KMS-11 (cell line): ENCODE results near the gene DZIP3.

Experiments
- H2AFZ ChIP-seq: fragments of 200-600 bp; sonication (generic); 2 replicates; pipeline ENCODE4 v1.6.1; 2016; ENCODE audit warnings: antibody characterized with exemption, mixed run types, low read depth
- H3K27ac ChIP-seq: fragments of 200-600 bp; sonication (generic); 2 replicates; pipeline ENCODE4 v1.6.1; 2016; ENCODE audit warnings: mild to moderate bottlenecking, mixed run types
- H3K27me3 ChIP-seq: fragments of 200-600 bp; sonication (generic); 2 replicates; pipeline ENCODE4 v1.6.1; 2017; ENCODE audit warnings: mild to moderate bottlenecking, low read depth, mixed run types, moderate library complexity; ENCODE audit not compliant: insufficient read depth
- H3K36me3 ChIP-seq: fragments of 200-600 bp; sonication (generic); 2 replicates; pipeline ENCODE4 v1.6.1; 2017; ENCODE audit warnings: mild to moderate bottlenecking, mixed run types; ENCODE audit not compliant: insufficient read depth
- H3K4me1 ChIP-seq: fragments of 200-600 bp; sonication (generic); 2 replicates; pipeline ENCODE4 v1.6.1; 2016; ENCODE audit warnings: mild to moderate bottlenecking, low read depth, mixed run types; ENCODE audit not compliant: poor library complexity, severe bottlenecking
- H3K4me2 ChIP-seq: fragments of 200-600 bp; sonication (generic); 2 replicates; pipeline ENCODE4 v1.7.0; 2016; ENCODE audit warnings: mild to moderate bottlenecking, mixed run types
- H3K4me3 ChIP-seq: fragments of 200-600 bp; sonication (generic); IDR thresholded peaks from 2 replicates; pipeline ENCODE4 v1.6.1; 2017; ENCODE audit warnings: low read depth, low read length, mixed read lengths; ENCODE audit not compliant: insufficient read depth
- H3K79me2 ChIP-seq: fragments of 200-600 bp; sonication (generic); 2 replicates; pipeline ENCODE4 v1.6.1; 2016; ENCODE audit warnings: low read depth, mixed run types; ENCODE audit not compliant: insufficient read depth
- H3K9ac ChIP-seq: fragments of 200-600 bp; sonication (generic); 2 replicates; pipeline ENCODE4 v1.6.1; 2016; ENCODE audit warnings: mild to moderate bottlenecking, mixed run types
- H4K20me1 ChIP-seq: fragments of 200-600 bp; sonication (generic); 2 replicates; pipeline ENCODE4 v1.6.1; 2016; ENCODE audit warnings: mild to moderate bottlenecking, mixed run types; ENCODE audit not compliant: insufficient read depth
- CTCF ChIP-seq: fragments of 200-600 bp; sonication (generic); conservative IDR thresholded peaks from 2 replicates; pipeline ENCODE4 v1.6.1; 2017; ENCODE audit warnings: low read depth, mild to moderate bottlenecking, antibody characterized with exemption, low read length, moderate library complexity, mixed read lengths

The DZIP3 gene

GRCh38 chr3:108736821-108737220 is 147.3 kb downstream of the DZIP3 start:
- H3K4me3 ChIP-seq = no peak overlapping the region
- H2AFZ ChIP-seq = no peak overlapping the region
- no peaks in the 10 kb centered on the region for H3K27me3 ChIP-seq
- H3K4me1 ChIP-seq = peaks cover 5% of the 10 kb centered on the region
- no peak overlapping the region for H3K4me2 ChIP-seq
- H3K36me3 ChIP-seq = no peaks in the 10 kb centered on the region
- H4K20me1 ChIP-seq = no peaks in the 10 kb centered on the region
- H3K9ac ChIP-seq = no peak overlapping the region
- TF ChIP-seq CTCF = no peak
- no peak overlapping the region for H3K27ac ChIP-seq
- no peaks in the 10 kb centered on the region for H3K79me2 ChIP-seq

DNA sequence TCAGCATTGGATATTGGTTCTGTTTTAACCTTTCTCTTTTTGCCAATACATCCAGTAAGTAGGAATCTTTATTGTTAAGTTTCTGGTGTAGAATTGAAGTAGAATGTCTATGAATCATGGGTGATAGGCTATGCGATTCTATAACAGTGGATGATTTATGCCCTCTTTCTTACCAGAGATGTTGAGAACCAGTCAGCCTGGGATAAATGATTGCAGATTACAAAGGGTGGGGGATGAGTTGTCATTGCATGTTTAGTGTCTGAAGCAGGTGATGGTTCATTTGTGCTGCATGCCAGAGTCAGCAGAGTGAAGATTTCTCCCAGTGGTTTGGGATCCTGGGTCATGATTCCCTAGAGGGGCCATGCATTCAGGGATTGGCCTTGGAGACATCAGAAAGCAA is 153.4 kb downstream of the DZIP3 start:
- Histone ChIP-seq H3K4me1 (no peaks in the 10 kb centered on the region), H3K36me3 (no peaks in the 10 kb centered on the region), H2AFZ (no peak overlapping the region), H3K9ac (no peak overlapping the region), H4K20me1 (no peaks in the 10 kb centered on the region), H3K4me2 (no peak overlapping the region), H3K4me3 (no peak overlapping the region), H3K27ac (no peak overlapping the region), H3K27me3 (no peaks in the 10 kb centered on the region), H3K79me2 (no peaks in the 10 kb centered on the region)
- no peak for TF ChIP-seq CTCF
